ENCODE results near the gene TRIM46.

The TRIM46 gene

GRCh38 chr1:155130272-155131006, 43.2 kb upstream of the TRIM46 start:
- no peak overlapping the region for H3K27ac ChIP-seq
- H3K4me3 ChIP-seq (ENCODE audit: low read depth, low read length): no peak overlapping the region
- H3K27me3 ChIP-seq (replicated peaks): peaks cover 28% of the 10 kb centered on the region
- H3K36me3 ChIP-seq (replicated peaks): no peaks in the 10 kb centered on the region
- no peak for TF ChIP-seq CTCF (IDR thresholded peaks at IDR 0.05; ENCODE audit: low read depth, low read length, missing control alignments)
- no peak for DNase-seq
- in situ Hi-C loops (cut with HindIII; ENCODE audit: low pct_ligation_motif_present, low sequenced_read_pairs): no loop called here

- TF ChIP-seq CTCF (IDR thresholded peaks at IDR 0.05; ENCODE audit: low read depth, low read length, missing control alignments): no peak
These were observed 42.4 kb upstream of the TRIM46 start for GRCh38 chr1:155131285-155131684.

GRCh38 chr1:155131856-155132255, 41.8 kb upstream of the TRIM46 start:
- Histone ChIP-seq H3K36me3 (replicated peaks) (no peaks in the 10 kb centered on the region), H3K27ac (no peak overlapping the region), H3K27me3 (replicated peaks) (peaks cover 18% of the 10 kb centered on the region), H3K4me3 (ENCODE audit: low read depth, low read length) (no peak overlapping the region)
- no peak for TF ChIP-seq CTCF (IDR thresholded peaks at IDR 0.05; ENCODE audit: low read depth, low read length, missing control alignments)
- DNase-seq: no peak
- in situ Hi-C loops (cut with HindIII; ENCODE audit: low pct_ligation_motif_present, low sequenced_read_pairs): no loop called here

More at GRCh38 chr1:155131285-155131684, 42.4 kb upstream of the TRIM46 start:
- Histone ChIP-seq H3K27me3 (replicated peaks) (peaks cover 23% of the 10 kb centered on the region), H3K36me3 (replicated peaks) (no peaks in the 10 kb centered on the region), H3K4me3 (ENCODE audit: low read depth, low read length) (no peak overlapping the region), H3K27ac (no peak overlapping the region)
- in situ Hi-C loops (cut with HindIII; ENCODE audit: low pct_ligation_motif_present, low sequenced_read_pairs): no loop called here
- DNase-seq: no peak

- H3K27ac ChIP-seq: no peak overlapping the region
These were observed 39.8 kb upstream of the TRIM46 start for GRCh38 chr1:155133799-155134281.

DNA sequence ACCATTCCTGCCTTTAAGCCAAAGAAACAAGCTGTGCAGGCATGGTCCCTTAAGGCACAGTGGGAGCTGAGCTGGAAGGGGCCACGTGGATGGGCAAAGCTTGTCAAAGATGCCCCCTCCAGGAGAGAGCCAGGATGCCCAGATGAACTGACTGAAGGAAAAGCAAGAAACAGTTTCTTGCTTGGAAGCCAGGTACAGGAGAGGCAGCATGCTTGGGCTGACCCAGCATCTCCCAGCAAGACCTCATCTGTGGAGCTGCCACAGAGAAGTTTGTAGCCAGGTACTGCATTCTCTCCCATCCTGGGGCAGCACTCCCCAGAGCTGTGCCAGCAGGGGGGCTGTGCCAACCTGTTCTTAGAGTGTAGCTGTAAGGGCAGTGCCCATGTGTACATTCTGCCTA, 39.3 kb upstream of the TRIM46 start:
- Histone ChIP-seq H3K27ac (peak overlapping the region; percentile 98), H3K27me3 (replicated peaks) (no peaks in the 10 kb centered on the region), H3K36me3 (replicated peaks) (peaks cover 6% of the 10 kb centered on the region), H3K4me3 (ENCODE audit: low read depth, low read length) (peak overlapping the region; percentile 83)
- no peak for DNase-seq
- in situ Hi-C loops (cut with HindIII; ENCODE audit: low pct_ligation_motif_present, low sequenced_read_pairs): no loop called here
- no peak for TF ChIP-seq CTCF (IDR thresholded peaks at IDR 0.05; ENCODE audit: low read depth, low read length, missing control alignments)

More at GRCh38 chr1:155133799-155134281, 39.8 kb upstream of the TRIM46 start:
- in situ Hi-C loops (cut with HindIII; ENCODE audit: low pct_ligation_motif_present, low sequenced_read_pairs): no loop called here
- TF ChIP-seq CTCF (IDR thresholded peaks at IDR 0.05; ENCODE audit: low read depth, low read length, missing control alignments): no peak
- Histone ChIP-seq H3K4me3 (ENCODE audit: low read depth, low read length) (no peak overlapping the region), H3K36me3 (replicated peaks) (peaks cover 6% of the 10 kb centered on the region), H3K27me3 (replicated peaks) (peaks cover 3% of the 10 kb centered on the region)
- DNase-seq: no peak
